ENCODE measurements around the gene COLGALT1.

DNA sequence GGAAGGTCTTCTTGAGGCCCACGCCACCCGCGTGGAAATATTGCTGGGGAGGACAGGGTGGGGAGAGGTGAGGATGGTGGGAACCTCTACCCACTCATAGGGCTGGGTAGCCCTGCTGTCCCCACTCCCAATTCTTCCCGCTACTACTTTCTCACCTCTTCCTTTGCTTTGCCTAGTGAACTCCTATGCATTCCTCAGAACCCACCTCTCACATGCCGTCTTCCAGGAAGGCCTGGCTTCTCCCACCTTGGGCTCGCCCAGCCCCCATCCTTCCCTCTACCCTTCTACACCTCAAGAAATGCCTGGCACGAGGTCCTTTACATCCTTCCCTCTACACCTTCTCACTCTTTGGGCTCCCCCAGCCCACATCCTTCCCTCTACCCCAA, 62.4 kb downstream of the COLGALT1 start:
- TF ChIP-seq POLR2AphosphoS5 (IDR thresholded peaks at IDR 0.05) (no peak), CTCF (IDR thresholded peaks at IDR 0.05) (no peak)

Measured in esophagus muscularis mucosa (tissue), 3 donors.